K562 (cell line): ENCODE data around the gene MCCD1. TPM values are rescaled to one million over a fixed set of nuclear protein-coding genes. Genes with fewer than 3 reads are reported as not detected.

Source experiments
- CCAR2 ChIP-seq: fragments of 200-400 bp; formaldehyde crosslinking; IDR thresholded peaks from 2 replicates; pipeline ENCODE4 v1.6.1; 2017; ENCODE audit warnings: mild to moderate bottlenecking, low read depth, low read length
- ELF1 ChIP-seq: fragments of 200-800 bp; sonication (Bioruptor generic); IDR thresholded peaks from 2 replicates; pipeline ENCODE4 v1.6.1; 2016; ENCODE audit warnings: missing genetic modification characterization, missing compliant biosample characterization
- EWSR1 ChIP-seq: fragments of 450-650 bp; IDR thresholded peaks from 2 replicates; pipeline ENCODE4 v1.6.1; 2018; ENCODE audit warnings: borderline replicate concordance, mild to moderate bottlenecking, low read depth, moderate library complexity; ENCODE audit not compliant: partially characterized antibody
- FOXK1 ChIP-seq: sonication (generic); formaldehyde crosslinking; IDR thresholded peaks from 2 replicates; pipeline ENCODE4 v1.8.0; 2022; ENCODE audit warnings: missing genetic modification reagents, mild to moderate bottlenecking, borderline replicate concordance
- FOXP1 ChIP-seq: sonication (generic); formaldehyde crosslinking; IDR thresholded peaks from 2 replicates; pipeline ENCODE4 v1.8.0; 2022; ENCODE audit warnings: mild to moderate bottlenecking, missing genetic modification reagents
- GMEB1 ChIP-seq: fragments of 250-450 bp; sonication (Bioruptor Pico); IDR thresholded peaks from 2 replicates; pipeline ENCODE4 v1.4.0; 2020; ENCODE audit warnings: mild to moderate bottlenecking
- HMGXB4 ChIP-seq: sonication (generic); formaldehyde crosslinking; IDR thresholded peaks from 2 replicates; pipeline ENCODE4 v1.8.1; 2023; ENCODE audit warnings: mild to moderate bottlenecking, missing genetic modification reagents
- HSF4 ChIP-seq: fragments of 250-450 bp; sonication (Bioruptor Pico); IDR thresholded peaks from 2 replicates; pipeline ENCODE4 v2.1.2; 2022; ENCODE audit warnings: mild to moderate bottlenecking, moderate library complexity, borderline replicate concordance
- JUND ChIP-seq, 2 experiments: IDR thresholded peaks; 2 replicates in 1 of 2; 3 replicates in 1 of 2; pipeline ENCODE4 v1.6.1; 2011; ENCODE audit warnings: borderline replicate concordance in 2 of 2, low read depth in 2 of 2, low read length in 2 of 2, improper control_type of control experiment in 1 of 2, missing biosample characterization in 1 of 2, missing genetic modification characterization in 1 of 2, missing genetic modification reagents in 1 of 2
- KLF13 ChIP-seq: fragments of 450-650 bp; IDR thresholded peaks from 2 replicates; pipeline ENCODE4 v1.6.1; 2016; ENCODE audit warnings: missing genetic modification characterization, low read depth, mild to moderate bottlenecking, missing compliant biosample characterization, moderate library complexity, borderline replicate concordance
- PML ChIP-seq: IDR thresholded peaks from 2 replicates; pipeline ENCODE4 v1.6.1; 2012; ENCODE audit warnings: low read length, inconsistent platforms
- POLR2A ChIP-seq: fragments of 450-650 bp; conservative IDR thresholded peaks from 2 replicates; pipeline ENCODE4 v1.6.1; 2016
- POLR2B ChIP-seq: fragments of 450-650 bp; IDR thresholded peaks from 2 replicates; pipeline ENCODE4 v1.6.1; 2018; ENCODE audit warnings: low read depth; ENCODE audit not compliant: partially characterized antibody
- PRPF4 ChIP-seq: fragments of 200-400 bp; formaldehyde crosslinking; IDR thresholded peaks from one replicate; pipeline ENCODE4 v1.6.1; 2017; ENCODE audit warnings: low read length, low read depth, mild to moderate bottlenecking; ENCODE audit not compliant: insufficient read depth, poor library complexity, severe bottlenecking
- PTBP1 ChIP-seq: fragments of 200-400 bp; formaldehyde crosslinking; IDR thresholded peaks from 2 replicates; pipeline ENCODE4 v1.6.1; 2017; ENCODE audit warnings: low read depth, low read length
- RAD21 ChIP-seq, 2 experiments: fragments of 250-450 bp in 1 of 2; fragments of 450-650 bp in 1 of 2; sonication (Bioruptor Pico) in 1 of 2; formaldehyde crosslinking in 1 of 2; IDR thresholded peaks in 1 of 2; conservative IDR thresholded peaks in 1 of 2; 2 replicates each; pipeline versions ENCODE4 v1.4.0 to v1.8.0; 2020 to 2022; ENCODE audit warnings: mild to moderate bottlenecking in 2 of 2, moderate library complexity in 1 of 2
- SIN3B ChIP-seq: fragments of 450-650 bp; IDR thresholded peaks from 2 replicates; pipeline ENCODE4 v1.6.1; 2017; ENCODE audit warnings: low read depth, mild to moderate bottlenecking, moderate library complexity
- ZKSCAN3 ChIP-seq: fragments of 250-450 bp; sonication (Bioruptor Pico); IDR thresholded peaks from 2 replicates; pipeline ENCODE4 v1.4.0; 2020
- ZNF609 ChIP-seq: sonication (generic); formaldehyde crosslinking; IDR thresholded peaks from 2 replicates; pipeline ENCODE4 v1.8.1; 2023; ENCODE audit warnings: missing genetic modification reagents, mild to moderate bottlenecking, borderline replicate concordance
- polyA plus RNA-seq, 8 experiments: library from polyadenylated mRNA; depleted of rRNA in 4 of 8; stranded (reverse) in 5 of 8; unstranded in 3 of 8; fragments of >200 nt; fragmentation: Nextera tagmentation in 2 of 8; fragmentation: Illumina TruSeq in 1 of 8; extraction: Ambion mirVana in 2 of 8; extraction: Trizol in 1 of 8; gene quantifications; 2 replicates each; pipeline versions ENCODE4 v1.2.1 to v1.2.3, GENCODE V29; 2011 to 2014; ENCODE audit warnings: inconsistent platforms in 1 of 8, missing spikeins in 1 of 8
- total RNA-seq, 7 experiments: library from RNA; depleted of rRNA in 6 of 7; stranded (reverse); fragments of >200 nt in 6 of 7; fragmentation: Illumina TruSeq in 2 of 7; extraction: Trizol in 2 of 7; gene quantifications; 2 replicates each; pipeline versions ENCODE4 v1.2.1 to v1.2.3, GENCODE V29; 2011 to 2021; ENCODE audit warnings: low replicate concordance in 1 of 7

MCCD1 gene
- total and polyA plus RNA-seq, 9 of the 15 experiments (the other 6 are each of a cell fraction or from before 2014, with no cell fraction given), result not detected

- no peak for TF ChIP-seq RAD21 (CRISPR knock-in tag; conservative IDR thresholded peaks at IDR 0.05 in 1 of 2, IDR thresholded peaks at IDR 0.05 in 1 of 2)
- TF ChIP-seq ZKSCAN3, result no peak
- TF ChIP-seq EWSR1, result no peak
- TF ChIP-seq ZNF609, result no peak
- no peak for TF ChIP-seq CCAR2
- TF ChIP-seq KLF13 (tag), result no peak
- TF ChIP-seq POLR2B, result peak; percentile 66
- no peak for TF ChIP-seq JUND (IDR thresholded peaks at IDR 0.05; ENCODE audit: borderline replicate concordance, low read depth, low read length)
- TF ChIP-seq JUND (tag; IDR thresholded peaks at IDR 0.05; ENCODE audit: borderline replicate concordance, low read depth, low read length), result no peak
- TF ChIP-seq GMEB1 (CRISPR knock-in tag), result no peak
- TF ChIP-seq PTBP1, result no peak
- TF ChIP-seq POLR2A, result peak; percentile 58
- TF ChIP-seq ELF1 (tag), result no peak
- 0 out of 2 replicates have a peak, but pooled peaks have one; percentile 18 for TF ChIP-seq FOXK1 (CRISPR knock-in tag)
- TF ChIP-seq HMGXB4, result no peak
- TF ChIP-seq FOXP1 (CRISPR knock-in tag), result no peak
- TF ChIP-seq SIN3B, result 0 out of 2 replicates have a peak, but pooled peaks have one; percentile 15
- no peak for TF ChIP-seq PRPF4
- TF ChIP-seq PML, result 0 out of 2 replicates have a peak, but pooled peaks have one; percentile 26
- no peak for TF ChIP-seq HSF4 (CRISPR knock-in tag)
These were observed 5.2 kb downstream of the MCCD1 start (continued) for GRCh38 chr6:31534011-31534410.
